Renal cortical epithelial cell (primary cell): ENCODE results near the gene FCGBP. TPM values are rescaled to one million over a fixed set of nuclear protein-coding genes. Genes with fewer than 3 reads are reported as not detected.

Experiments
- DNase-seq: peaks from one replicate; pipeline ENCODE4 v3.0.0-alpha.2; 2011; ENCODE audit warnings: low read depth
- total RNA-seq: library from RNA; depleted of rRNA; stranded (reverse); fragments of >200 nt; gene quantifications from 2 replicates; pipeline ENCODE4 v1.2.3, GENCODE V29; 2014

Gene FCGBP
- total RNA-seq, 1 donor from 2014 or later, result 26.3 TPM

DNA sequence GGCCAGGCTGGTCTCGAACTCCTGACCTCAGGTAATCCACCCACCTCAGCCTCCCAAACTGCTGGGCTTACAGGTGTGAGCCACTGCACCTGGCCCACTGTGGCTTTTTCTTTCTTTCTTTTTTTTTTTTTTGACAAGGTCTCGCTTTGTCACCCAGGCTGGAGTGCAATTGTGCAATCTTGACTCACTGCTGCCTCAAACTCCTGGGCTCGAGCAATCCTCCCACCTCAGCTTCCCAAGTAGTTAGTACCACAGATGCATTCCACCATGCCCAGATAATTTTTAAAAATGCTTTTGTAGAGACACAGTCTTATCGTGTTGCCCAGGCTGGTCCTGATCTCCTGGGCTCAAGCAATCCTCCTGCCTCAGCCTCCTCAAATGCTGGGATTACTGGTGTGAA is 12.1 kb upstream of the FCGBP start:
- DNase-seq, result peak; percentile 88

DNA sequence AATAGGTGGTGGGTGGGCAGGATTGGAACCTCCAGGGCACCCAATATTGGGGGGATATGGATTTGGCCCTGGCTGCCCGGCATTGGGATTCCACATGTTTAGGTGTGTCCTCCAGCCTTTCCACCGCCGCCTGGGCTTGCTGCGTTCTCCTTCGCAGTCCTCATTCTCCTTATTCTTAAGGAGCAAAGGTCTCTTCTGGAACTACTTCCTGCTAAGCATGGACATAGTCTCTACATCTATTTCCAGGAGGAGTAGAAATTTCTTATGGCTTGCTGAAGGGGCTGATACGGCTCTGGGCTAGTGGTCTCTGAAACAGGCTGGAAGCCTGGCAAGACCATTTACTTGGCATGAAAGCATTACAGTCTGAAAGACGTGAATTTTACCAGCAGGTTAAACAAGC is 9.2 kb upstream of the FCGBP start:
- DNase-seq, result no peak

DNA sequence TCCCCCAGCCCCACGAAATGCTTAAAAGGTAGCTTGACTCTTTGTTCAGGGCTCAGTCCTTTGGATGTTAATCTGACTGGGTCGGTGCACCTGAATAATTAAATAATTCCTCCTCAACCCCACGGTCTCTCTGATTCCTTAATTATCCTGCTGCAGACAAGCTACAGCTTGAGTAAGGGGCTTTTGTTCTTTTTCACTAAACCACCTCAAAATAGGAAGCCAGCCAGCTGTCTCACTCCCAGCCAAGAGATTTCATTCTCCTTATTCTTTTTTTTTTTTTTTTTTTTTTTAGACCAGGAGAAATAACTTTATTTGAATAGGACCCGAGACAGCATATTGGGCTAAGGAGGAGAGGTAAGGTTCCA is 7.9 kb upstream of the FCGBP start:
- no peak for DNase-seq

DNA sequence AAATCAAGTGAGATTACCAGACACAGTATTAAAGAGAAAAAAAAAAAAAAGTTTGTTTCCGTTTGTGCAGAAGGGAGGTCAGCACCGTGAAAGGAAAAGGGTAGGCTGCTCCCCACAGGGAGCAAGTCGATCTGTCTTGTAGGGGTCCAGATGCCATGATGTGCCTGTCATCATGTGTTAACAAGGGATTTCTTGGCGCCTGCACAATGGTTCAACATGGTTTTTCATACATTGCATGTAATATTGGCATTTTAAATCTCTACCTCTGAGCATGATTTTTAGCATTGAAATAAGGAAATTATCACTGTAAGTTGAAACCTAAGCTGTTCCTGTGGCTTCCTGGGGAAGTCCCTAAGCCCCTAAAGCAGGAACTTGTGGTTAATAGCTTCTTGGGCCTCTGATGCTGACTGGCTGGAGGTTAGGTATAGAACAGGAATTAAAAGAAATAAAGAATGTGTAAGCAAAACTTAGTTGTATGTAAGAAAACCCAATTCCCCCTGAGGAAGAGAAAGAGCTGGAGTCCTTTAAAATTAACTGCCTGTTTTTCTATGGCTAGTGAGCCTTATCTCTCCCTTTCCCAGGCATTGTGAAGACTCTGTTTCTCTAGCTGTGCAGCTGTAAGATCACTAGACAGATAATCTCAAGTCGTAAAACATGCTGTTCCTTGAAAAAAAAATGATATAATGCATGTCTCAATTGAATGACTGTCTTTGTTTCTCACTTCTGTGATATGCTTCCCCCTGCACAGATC is 7.4 kb upstream of the FCGBP start:
- peak; percentile 52 for DNase-seq

DNA sequence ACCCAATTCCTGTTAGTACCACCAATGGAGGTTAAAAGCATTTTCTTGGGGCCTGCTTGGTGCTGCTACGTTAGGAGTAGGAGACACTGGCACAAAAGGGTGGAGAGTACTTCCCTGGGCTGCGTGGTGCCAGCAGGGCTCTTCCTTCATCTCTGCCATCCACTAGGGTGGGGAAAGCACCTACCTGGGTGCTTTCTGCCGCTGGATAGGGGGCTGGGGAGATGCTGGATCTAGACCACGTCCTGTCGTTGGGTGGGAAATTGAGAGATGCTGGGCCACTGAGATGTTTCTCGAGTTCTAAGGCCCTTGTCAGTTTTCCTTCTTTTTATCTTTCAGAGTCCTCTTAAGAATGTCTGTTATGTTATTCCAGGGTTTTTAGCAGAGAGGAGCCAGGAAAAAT is 6.7 kb upstream of the FCGBP start:
- no peak for DNase-seq

DNA sequence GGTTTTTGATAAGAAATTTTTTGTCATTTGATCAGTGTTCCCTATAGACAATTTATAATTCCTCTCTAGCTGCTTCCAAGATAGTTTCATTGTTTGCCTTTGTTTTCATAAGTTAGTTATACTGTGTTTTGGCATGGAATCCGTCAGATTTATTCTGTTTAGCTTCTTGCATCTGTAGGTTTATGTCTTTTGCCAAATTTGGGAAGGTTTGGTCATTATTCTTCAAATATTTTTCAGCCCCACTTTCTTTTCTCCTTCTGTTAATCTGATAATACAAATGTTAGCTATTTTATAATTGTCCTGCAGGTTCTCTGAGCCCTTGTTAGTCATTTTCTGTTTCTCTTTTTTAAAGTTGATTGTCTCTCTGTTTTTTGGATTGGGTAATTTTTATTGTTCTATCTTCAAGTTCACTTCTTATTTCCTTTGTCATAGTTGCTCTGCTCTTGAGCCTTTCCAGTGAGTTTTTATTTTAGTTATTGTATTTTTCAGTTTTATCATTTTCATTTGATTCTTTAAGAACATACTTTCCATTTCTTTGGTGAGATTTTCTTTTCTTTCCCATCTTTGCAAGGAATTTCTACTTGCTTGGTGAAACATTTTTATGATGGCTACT is 5.9 kb upstream of the FCGBP start:
- DNase-seq, result no peak

DNA sequence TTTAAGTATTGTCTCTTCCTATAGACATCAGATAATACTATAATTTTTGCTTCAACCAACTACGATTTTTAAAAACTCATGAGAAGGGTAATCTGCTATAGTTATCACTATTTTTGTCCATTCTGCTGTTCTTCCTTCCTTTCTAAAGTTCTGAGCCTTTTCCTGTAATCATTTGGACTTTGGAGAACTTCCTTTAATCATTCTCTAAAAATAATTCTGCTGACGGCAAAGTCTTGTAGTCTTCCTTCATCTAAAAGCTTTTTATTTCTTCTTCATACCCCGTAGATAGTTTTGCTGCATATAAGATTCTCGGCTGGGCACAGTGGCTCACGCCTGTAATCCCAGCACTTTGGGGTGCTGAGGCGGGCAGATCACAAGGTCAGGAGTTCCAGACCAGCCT is 5.1 kb upstream of the FCGBP start:
- DNase-seq, result no peak

DNA sequence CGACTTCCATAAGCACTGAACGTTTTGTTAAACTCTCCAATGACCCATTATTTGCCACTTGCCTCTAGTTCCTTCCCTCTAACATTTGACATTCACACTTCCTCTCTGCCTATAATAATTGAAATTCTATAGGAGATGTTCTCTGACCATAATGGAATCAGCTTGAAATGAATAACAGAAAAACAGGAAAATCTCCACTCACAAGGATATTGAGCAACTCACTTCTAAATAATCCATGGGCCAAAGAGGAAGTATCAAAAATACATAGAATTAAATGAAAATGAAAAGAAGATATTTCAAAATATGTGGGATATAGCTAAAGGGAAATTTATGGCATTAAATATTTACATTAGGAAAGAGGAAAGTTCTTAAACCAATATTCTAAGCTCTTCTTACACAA is 3.4 kb upstream of the FCGBP start:
- DNase-seq, result no peak

DNA sequence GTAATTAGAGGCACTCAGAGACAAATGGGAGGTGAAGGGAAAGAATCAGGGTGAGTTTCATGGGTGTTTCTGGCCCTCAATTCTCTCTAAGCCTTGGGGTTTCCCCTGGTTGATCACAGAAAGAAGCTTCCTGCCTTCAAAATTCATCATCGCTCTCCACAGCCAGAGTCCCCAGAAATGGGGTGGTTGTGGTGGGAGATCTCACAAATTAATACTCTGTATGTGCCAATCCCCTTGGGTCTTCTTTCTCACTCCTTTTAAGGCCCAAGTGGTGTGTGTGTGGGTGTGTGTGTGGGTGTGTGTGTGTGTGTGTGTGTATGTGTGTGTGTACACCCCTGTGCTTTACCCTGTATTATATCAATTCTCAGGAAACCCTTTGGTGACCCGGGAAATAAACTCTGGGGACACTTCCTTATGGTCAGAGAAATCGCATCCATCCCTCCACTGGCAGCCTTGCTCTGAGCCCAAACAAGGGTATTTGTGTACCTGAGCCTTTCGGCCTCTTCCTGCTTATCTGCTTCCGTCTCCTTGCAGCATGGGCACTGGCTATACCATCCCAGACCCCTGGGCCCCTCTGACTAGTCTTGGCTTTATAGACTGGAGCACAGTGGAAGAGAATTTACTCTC is 2.8 kb upstream of the FCGBP start:
- no peak for DNase-seq

DNA sequence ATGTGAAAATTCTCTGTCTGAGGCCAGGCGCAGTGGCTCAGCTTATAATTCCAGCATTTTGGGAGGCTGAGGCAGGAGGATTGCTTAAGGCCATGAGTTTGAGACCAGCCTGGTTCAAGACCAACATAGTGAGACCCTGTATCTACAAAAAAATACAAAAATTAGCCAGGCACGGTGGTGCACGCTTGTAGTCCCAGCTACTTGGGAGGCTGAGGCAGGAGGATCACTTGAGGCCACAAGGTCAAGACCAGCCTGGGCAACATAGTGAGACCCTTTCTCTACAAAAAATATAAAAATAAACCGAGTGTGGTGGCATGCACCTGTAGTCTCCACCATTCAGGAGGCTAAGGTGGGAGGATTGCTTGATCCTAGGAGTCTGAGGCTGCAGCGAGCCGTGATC is 2.2 kb upstream of the FCGBP start:
- DNase-seq, result no peak

DNA sequence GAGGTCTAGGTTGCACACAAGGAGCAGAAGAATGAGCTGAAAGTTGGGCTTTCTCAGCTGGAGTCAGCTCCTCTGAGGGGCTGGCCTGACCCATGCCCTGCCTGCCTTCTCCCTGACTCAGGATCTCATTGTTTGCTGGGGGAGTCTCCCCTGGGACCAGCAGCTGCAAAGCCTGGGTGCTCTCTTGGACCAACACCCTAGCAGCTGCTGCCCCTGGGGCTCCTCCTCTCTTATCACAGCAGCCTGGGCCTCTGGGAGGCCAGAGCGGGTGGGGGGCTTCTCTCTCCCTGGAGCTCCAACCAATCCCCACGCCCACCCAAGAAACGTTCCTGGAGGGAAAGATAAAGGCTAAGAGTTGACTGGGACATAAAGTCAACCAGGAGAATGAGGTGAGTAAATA is 1.6 kb upstream of the FCGBP start:
- no peak for DNase-seq

DNA sequence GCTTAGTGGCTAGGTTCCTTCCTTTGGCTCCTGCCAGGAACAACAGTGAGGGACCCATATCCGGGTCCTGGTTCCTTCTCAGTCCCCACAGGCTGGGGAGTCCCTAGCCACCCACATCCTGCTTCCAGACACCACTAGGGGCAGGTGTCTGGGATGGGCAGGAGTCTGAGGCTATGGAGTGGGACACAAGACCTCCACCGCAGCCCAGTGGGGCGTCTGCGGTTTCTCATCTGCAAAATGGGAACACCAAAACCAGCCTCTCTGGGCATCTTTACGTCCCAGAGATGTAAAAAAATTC is 879 bp upstream of the FCGBP start:
- no peak for DNase-seq

DNA sequence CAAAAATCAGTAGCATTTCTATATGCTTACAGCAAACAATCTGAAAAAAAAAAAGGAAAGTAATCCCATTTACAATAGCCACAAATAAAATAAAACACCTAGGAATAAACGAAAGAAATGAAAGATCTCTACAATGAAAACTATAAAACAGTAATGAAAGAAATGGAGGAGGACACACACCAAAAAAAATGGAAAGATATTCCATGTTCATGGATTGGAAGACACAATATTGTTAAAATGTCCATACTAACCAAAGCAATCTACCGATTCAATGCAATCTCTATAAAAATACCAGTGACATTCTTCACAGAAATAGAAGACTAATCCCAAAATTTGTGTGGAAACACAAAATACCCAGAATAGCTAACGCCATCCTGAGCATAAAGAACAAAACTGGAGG is 4.7 kb downstream of the FCGBP start:
- no peak for DNase-seq

DNA sequence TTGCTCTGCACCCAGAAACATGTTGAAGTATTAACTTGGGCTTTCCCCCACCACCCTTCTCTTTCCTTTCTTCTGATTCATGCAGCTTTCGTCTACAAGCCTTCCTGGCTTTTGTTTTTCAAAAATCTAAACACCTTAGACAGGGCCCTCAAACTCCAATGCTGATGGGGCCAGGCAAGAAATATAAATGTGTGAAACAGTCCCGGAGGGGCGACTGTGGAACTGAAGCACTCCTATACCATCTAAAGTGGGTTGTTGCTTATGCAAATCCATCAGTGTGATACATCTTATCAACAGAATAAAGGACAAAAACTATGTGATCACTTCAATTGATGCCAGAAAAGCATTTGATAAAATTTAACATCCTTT is 6.1 kb downstream of the FCGBP start:
- no peak for DNase-seq

DNA sequence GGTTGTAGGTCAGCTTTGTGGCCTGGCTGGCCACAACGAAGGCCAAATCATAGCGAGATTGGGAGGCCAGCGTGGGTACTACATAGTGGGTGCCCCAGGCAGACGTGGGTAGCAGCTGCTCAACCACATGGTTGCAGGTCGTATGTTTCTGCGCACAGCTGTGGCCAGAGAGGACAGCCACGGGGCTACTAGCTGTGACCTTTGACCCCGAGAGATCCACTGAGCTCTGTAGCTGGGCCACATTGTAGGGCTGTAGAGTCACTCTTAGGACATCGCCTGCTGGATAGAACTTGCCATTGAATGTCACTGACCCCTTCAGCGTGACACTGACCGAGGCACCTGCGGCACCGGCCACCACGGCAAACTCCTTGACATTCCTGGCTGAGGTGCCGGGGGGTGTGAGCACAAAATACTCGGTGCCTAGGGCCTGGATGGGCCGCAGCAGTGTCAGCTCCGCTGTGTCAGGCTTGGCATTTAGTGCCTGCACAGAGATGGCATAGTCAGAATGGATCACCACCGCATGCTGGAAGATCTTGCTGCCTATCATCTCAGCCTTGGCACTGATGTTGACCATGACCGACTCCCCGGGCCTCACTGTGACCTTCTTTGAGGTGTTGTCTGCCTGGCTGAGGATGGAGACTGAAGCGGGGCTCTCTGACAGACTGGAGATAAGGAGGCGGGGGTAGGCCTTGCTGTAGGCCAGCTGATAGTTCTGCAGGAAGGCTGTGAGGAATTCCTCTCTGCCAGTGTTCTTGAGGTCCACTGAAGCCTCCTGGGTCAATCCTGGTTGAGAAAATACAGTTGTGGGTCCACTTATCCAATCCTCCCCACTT is 6.7 kb downstream of the FCGBP start:
- no peak for DNase-seq

DNA sequence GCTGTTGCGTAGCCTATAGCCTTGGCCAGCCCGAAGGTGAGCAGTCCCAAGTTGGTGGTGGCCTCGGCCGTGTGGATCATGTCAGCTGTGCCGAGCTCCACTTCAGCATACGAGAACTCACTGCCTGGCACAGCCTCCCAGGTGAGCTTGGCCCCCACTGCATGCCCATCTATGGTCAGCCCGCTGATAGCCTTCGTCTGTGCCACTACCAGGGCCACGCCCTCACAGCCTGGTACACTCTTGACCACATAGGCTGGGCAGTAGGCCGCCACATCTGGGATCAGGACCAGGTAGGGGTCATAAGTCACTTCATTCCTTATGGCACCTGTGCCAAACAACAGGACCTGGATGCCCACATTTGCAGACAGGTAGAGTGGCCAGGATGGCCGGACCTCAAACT is 7.4 kb downstream of the FCGBP start:
- no peak for DNase-seq

DNA sequence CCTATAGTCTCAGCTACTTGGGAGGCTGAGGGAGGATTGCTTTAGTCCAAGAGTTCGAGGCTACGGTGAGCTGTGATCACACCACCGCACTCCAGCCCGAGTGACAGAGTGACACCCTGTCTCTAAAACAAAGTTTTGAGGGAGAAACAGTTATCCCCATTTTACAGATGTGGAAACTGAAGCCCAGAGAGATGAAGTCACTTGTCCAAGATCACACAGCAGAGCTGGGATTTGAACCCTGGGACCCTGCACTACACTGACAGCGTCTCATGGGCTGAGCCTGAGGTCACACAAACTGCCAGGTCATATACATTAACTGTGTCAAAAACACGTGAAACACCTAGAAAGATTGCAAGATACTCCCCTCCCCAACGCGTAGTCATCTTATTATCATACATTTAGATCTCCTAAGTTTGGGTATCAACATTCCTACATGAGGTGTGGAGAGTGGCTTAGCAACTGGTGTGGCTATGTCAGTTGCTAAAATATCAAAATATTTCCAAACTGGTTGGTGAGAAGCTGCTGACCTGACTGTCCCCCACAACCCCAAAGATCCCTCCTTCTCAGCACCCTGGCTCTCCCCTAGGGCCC is 8.2 kb downstream of the FCGBP start:
- DNase-seq, result no peak

DNA sequence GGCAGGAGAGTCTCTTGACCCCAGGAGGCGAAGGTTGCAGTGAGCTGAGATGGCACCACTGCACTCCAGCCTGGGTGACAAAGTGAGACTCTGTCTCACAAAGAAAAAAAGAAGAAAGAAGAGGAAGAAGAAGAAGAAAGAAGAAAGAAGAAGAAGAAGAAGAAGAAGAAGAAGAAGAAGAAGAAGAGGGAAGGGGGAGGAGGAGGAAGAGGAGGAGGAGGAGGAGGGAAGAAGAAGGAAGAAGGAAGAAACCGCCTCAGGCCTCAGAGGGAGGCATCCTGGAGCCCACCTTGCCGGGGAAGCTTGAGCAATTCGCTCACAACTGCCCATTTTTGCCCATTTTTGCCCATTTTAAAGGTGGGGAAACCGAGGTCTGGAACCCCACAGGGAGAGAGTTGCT is 9.5 kb downstream of the FCGBP start:
- DNase-seq, result no peak

DNA sequence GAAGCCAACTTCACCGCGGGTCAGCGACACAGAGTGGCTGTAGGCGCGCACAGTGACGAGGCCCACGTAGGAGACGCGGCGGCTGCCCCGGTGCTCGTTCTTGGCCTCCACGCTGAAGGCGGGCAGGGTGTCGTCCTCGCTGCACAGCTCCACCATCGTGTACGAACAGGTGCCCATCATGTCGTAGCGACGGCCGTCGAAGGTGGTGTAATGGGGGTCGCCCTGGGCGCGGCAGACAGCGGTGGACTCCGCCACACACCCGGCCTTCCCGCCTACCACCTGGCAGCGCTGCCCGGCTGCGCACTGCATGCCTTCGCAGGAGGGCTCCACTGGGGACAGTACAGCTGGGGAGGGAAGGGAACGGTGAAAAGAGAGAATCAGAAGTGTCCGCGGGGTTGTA is 10.0 kb downstream of the FCGBP start:
- DNase-seq, result no peak

DNA sequence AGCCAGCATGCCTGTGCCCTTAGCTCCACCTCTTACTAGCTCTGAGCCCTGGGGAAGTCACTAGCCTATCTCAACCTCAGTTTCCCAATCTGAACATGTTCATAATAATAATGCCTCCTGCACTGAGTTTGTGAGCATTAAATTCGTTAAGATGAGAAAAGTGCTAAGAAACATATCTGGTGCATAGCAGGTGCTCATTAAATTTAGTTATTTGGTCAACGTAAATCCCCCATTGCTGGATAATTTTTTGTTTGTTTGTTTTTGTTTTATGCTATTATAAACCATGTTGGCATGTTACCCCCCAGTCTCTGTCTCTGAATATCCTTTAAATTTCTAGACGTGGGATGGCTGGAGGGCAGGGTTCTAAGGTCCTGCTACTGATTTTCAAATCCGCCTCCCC is 10.6 kb downstream of the FCGBP start:
- DNase-seq, result no peak

DNA sequence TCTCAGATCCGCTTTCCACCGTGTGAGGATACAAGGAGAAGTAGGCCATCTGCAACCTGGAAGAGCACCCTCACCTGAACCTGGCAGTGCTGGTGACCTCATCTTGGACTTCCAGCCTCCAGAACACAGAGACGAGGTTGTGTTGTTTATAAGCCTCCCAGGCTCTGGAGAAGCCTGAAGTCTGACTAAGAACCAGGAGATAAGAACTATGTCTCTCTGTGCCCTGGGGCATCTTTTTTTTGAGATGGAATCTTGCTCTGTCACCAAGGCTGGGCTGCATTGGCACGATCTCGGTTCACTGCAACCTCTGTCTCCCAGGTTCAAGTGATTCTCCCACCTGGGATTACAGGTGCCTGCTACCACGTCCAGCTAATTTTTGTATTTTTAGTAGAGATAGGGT is 14.5 kb downstream of the FCGBP start:
- DNase-seq, result no peak

DNA sequence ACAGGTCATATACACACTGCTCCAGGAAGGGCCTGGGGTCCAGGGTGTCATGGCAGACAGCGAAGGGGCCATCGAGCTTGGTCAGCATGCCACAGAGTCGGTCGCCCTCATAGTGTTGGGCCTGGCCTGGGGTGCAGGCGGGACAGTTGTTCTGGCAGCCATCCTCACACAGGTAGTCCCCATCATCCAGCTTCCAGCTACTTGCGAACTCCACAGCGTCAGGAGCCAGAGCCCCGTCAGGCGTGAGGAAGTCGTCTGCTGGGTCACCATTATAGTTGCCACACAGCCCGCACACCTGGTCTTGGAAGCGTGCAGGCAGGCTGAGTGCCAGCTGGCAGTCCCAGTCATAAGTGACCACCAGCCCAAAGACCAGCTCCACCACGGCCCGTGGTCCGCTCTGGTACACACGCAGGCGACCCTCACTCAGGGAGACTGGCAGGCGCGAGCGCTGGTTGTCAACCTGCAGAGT is 16.2 kb downstream of the FCGBP start:
- no peak for DNase-seq
